Left ventricle myocardium inferior (tissue), 1 donor: ENCODE measurements around the gene NXN. TPM values are rescaled to one million over a fixed set of nuclear protein-coding genes. Genes with fewer than 3 reads are reported as not detected.

Experiments used
- DNase-seq: peaks from one replicate; pipeline ENCODE4 v3.0.0-alpha.2; 2020
- H3K27ac ChIP-seq: fragments of 200-600 bp; replicated peaks from 2 replicates; pipeline ENCODE4 v1.8.0; 2021
- H3K27me3 ChIP-seq: fragments of 200-600 bp; 2 replicates; pipeline ENCODE4 v1.8.0; 2021; ENCODE audit warnings: low read depth
- H3K36me3 ChIP-seq: fragments of 200-600 bp; 2 replicates; pipeline ENCODE4 v1.8.0; 2021
- H3K4me1 ChIP-seq: fragments of 200-600 bp; 2 replicates; pipeline ENCODE4 v1.8.0; 2021
- H3K4me3 ChIP-seq: fragments of 200-600 bp; 2 replicates; pipeline ENCODE4 v1.8.0; 2021; ENCODE audit warnings: mild to moderate bottlenecking, moderate library complexity
- H3K9me3 ChIP-seq: fragments of 200-600 bp; replicated peaks from 2 replicates; pipeline ENCODE4 v1.8.0; 2021
- intact Hi-C: fragments of 100-400 bp; cut with micrococcal nuclease; formaldehyde crosslinking; loops from one replicate; pipeline ENCODE4 v1.11.0; 2022
- long read RNA-seq: library from polyadenylated mRNA; unstranded; transcript quantifications from one replicate; pipeline ENCODE4 v2.0.0, GENCODE V29; 2021
- total RNA-seq: library from RNA; stranded (reverse); fragmentation: NEBNext Ultra II Directional; extraction: Animal tissue kit (Norgen Biotek cat#: 25700); gene quantifications from one replicate; pipeline ENCODE4 v1.2.1, GENCODE V29; 2021
- TF ChIP-seq, protein P1 (sequence below): fragments of 200-600 bp; IDR thresholded peaks from 2 replicates; pipeline ENCODE4 v1.8.0; 2021; ENCODE audit warnings: antibody characterized with exemption, mild to moderate bottlenecking, borderline replicate concordance
- donor health status: DM: no; HTN: yes; CAD: no; lungs with severe emphysema.

Gene NXN
- total RNA-seq: 13.8 TPM
- long read RNA-seq, transcript NXN-201 (8 exons, 3,036 nt): major isoform, 37 of 44 reads
- long read RNA-seq, partial matches to known transcripts: 5 of 44 reads
- long read RNA-seq, other reads (novel, unspliced or antisense): 2 of 44 reads

DNA sequence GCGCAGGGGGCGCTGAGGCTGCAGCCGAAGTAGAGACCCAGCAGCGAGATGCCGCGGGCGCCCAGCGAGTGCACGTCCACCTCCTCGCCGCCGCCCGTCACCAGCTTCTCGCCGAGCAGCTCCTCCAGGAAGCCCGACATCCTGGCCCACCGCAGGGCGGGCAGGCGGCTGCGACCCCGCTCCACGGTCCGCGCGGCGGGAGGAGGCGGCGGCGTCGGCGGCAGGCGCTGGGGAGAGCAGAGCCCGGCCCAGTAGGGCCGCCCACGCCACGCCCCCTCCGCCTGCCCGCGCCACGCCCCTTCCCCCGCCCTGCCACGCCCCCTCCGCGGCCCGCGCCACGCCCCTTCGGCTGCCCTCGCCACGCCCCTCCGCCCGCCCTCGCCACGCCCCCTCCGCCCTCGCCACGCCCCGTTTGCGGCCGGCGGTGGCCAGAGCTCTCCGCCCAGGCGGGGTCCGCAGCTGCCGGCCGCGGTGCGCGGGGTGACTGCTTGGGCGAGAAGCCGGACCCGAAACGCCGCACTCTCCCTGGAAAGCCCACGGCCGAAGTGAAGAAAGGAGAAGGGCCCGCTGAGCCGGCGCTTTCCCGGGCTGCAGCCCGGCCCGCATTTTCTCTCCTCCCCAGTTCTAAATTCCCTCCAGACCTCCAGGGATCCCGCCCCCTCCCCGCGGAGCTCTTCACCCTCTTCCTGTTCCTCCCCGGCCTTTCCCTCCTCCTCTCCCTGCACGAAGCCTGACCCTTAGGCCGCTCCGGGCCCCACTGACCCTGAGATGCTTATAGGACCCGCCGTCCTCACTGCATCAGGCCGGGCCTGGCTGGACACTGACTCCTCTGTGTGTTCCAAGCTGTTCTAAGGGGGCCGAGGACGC lies at the start of gene NXN:
TSS of gene NXN (minus strand) at position 238 of the 867 bp plus-strand sequence.
- H3K4me3 ChIP-seq: peak within 1 kb of the TSS; percentile 91
- H3K4me1 ChIP-seq: peaks cover 52% of the 10 kb centered on the region
- no peaks in the 10 kb centered on the region for H3K9me3 ChIP-seq
- peak within 1 kb of the TSS; percentile 88 for H3K27ac ChIP-seq
- TF ChIP-seq, protein P1, sequence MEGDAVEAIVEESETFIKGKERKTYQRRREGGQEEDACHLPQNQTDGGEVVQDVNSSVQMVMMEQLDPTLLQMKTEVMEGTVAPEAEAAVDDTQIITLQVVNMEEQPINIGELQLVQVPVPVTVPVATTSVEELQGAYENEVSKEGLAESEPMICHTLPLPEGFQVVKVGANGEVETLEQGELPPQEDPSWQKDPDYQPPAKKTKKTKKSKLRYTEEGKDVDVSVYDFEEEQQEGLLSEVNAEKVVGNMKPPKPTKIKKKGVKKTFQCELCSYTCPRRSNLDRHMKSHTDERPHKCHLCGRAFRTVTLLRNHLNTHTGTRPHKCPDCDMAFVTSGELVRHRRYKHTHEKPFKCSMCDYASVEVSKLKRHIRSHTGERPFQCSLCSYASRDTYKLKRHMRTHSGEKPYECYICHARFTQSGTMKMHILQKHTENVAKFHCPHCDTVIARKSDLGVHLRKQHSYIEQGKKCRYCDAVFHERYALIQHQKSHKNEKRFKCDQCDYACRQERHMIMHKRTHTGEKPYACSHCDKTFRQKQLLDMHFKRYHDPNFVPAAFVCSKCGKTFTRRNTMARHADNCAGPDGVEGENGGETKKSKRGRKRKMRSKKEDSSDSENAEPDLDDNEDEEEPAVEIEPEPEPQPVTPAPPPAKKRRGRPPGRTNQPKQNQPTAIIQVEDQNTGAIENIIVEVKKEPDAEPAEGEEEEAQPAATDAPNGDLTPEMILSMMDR: peak; percentile 41
- H3K27me3 ChIP-seq: no peaks in the 10 kb centered on the region
- intact Hi-C loops: loop anchor here (5.0 kb wide), 1 partner anchor 182 kb away; no protein-coding TSS in a partner anchor
- DNase-seq: peak; percentile 89
- no peaks in the 10 kb centered on the region for H3K36me3 ChIP-seq

DNA sequence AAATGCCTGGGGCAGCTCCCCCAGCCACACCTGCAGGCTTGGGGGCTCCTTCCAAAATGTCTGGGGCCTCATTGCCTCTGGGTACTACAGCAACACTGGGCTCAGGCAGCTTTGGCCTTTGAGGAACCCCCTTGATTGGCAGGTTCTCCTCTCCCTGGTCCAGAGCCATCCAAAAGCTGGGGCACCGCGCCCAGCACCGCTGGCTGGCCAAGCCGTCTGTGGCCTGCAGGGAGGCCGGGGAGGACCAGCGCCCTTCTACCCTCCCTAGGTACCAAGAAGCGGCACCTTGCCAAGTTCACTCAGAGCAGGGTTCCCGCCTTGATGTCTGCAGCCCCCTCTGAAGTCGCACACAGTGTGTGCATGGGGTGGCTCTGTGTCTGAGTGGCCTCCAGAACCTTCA lies 47.5 kb upstream of the NXN start:
- Histone ChIP-seq H3K9me3 (no peaks in the 10 kb centered on the region), H3K4me3 (no peak overlapping the region), H3K4me1 (peaks cover 85% of the 10 kb centered on the region), H3K27ac (peak overlapping the region; percentile 66), H3K27me3 (no peaks in the 10 kb centered on the region), H3K36me3 (peaks cover 8% of the 10 kb centered on the region)
- intact Hi-C loops: no loop called here
- DNase-seq: peak; percentile 56
- TF ChIP-seq, protein P1: no peak

DNA sequence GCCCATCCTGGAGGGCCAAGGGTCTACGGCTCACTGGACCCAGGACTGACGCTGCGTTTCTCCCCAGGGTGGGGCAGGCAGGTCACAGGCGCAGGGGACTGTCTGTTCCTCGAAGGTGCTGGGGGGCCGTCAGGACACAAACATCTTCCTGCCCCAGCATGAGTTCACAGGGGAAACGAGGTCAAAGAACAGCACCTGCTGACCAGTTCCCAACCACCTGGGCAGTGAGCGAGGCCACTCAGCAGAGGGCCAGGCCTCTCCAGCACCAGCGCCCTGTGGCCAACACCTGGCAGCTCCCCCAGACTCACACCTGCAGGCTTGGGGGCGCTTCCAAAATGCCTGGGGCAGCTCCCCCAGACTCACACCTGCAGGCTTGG lies 47.0 kb upstream of the NXN start:
- TF ChIP-seq, protein P1: no peak
- intact Hi-C loops: no loop called here
- no peak overlapping the region for H3K4me3 ChIP-seq
- H3K36me3 ChIP-seq: peaks cover 8% of the 10 kb centered on the region
- no peaks in the 10 kb centered on the region for H3K27me3 ChIP-seq
- no peak for DNase-seq
- H3K27ac ChIP-seq: peak overlapping the region; percentile 66
- peaks cover 87% of the 10 kb centered on the region for H3K4me1 ChIP-seq
- no peaks in the 10 kb centered on the region for H3K9me3 ChIP-seq

DNA sequence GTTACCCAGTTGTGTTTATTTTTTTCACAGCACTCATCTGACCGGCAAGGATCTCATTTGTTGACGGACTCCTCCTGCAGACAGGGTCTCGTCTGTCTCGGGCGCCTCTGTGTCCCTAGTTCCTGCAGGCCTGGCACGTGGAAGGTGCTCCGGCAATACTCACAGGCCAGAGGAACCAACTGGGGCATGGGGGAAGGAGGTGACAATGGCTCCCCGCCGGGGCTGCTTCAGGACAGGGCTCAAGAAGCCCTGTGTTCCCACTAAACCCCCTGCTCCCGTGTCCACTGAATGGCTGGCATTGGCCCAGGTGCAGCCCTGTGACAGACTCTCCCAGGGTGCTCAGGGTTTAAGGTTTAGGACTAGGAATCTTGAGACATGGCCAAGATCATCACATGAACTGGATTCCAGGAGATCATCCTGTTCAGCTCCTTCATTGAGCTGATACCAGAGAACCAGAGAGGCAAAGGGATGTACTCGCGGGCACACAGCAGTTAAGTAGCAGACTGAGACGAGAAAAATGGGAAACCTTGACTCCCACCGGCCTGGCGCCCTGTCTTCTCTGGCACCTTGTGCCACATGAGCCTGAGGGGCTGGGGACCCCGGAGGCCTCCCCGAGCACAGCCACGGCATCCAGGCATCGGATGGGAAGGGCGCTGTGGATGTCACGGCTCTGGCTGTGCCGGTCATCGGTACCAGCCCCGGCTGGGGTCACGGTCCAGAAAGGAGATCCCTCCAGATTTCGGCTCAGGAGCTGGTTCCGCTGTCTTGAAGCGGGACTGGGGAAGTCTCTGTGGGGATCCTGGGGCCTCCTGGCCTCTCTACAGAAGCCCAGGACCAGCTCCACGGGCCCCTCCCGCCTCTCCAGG lies 46.4 kb upstream of the NXN start:
- DNase-seq: no peak
- Histone ChIP-seq H3K27me3 (no peaks in the 10 kb centered on the region), H3K27ac (peak overlapping the region; percentile 66), H3K9me3 (no peaks in the 10 kb centered on the region), H3K4me1 (peaks cover 87% of the 10 kb centered on the region), H3K4me3 (no peak overlapping the region), H3K36me3 (peaks cover 8% of the 10 kb centered on the region)
- intact Hi-C loops: no loop called here
- TF ChIP-seq, protein P1: no peak

DNA sequence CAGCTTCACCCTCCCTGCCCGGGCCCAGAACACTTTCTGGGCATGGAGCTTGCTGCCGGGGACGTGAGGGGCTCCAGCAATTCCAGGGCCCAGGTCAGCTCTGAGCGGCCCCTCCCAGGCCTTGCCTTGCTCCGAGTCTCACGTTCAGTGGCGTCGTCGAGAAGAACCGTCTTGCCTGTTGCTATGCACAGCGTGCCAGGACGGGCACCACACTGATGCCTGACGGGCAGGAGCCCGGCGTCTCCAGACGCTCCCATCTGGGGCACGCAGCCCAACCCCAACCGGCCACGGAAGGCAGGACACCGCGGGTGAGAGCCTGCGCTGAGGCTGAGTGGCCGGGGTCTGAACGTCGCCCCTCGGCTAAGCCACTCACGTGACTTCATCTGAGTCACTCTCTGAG lies 44.5 kb upstream of the NXN start:
- intact Hi-C loops: no loop called here
- no peak overlapping the region for H3K27ac ChIP-seq
- H3K4me3 ChIP-seq: no peak overlapping the region
- TF ChIP-seq, protein P1: no peak
- peaks cover 8% of the 10 kb centered on the region for H3K36me3 ChIP-seq
- DNase-seq: no peak
- no peaks in the 10 kb centered on the region for H3K27me3 ChIP-seq
- H3K4me1 ChIP-seq: peaks cover 87% of the 10 kb centered on the region
- H3K9me3 ChIP-seq: no peaks in the 10 kb centered on the region
